ENCODE results near the gene USP4.

DNA sequence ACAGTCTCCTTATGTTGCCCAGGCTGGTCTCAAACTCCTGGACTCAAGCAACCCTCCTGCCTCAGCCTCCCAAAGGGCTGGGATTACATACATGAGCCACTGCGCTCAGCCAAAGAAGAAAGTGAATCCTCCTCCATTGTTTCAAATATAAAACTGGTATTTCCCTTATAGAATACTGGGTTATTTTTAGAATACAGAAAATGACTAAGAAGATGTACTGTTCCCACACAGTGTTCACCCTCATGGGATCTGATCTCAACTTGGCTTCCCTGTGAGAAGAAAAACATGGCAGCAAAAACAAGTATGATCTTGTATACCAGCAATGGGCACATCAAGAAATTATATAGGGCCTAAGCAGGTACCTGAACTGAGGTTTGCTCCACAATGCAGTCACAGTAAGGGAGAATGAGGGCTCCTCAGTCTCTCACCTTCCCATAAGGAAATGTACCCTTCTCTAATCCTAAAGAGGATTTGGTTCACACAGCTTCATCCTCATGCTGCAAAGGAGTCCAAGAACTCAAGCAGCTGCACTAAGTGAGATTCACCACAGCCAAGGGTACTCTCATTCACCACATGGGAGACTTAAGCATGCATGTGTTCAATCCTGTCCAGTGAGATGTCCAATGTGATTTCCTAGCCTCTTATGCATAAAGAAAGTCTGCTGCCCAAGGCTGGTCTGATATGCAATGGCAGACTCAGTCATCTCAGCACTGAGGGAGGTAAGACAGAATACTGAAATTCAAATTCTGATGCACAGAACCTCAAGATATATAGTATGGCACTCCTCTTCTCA, 25.8 kb downstream of the USP4 start:
- TF ChIP-seq POLR2A (IDR thresholded peaks at IDR 0.05; ENCODE audit: extremely low read depth, insufficient read length) (no peak), CTCF (IDR thresholded peaks at IDR 0.05; ENCODE audit: low read depth, low read length) (no peak), MAX (IDR thresholded peaks at IDR 0.05; ENCODE audit: low read depth, low read length) (no peak), MYC (IDR thresholded peaks at IDR 0.05; ENCODE audit: low read depth, low read length) (no peak)

All from NB4 (cell line).